ENCODE results near the gene GPSM3. TPM values are rescaled to one million over a fixed set of nuclear protein-coding genes. Genes with fewer than 3 reads are reported as not detected.

The GPSM3 gene
- total RNA-seq, 1 experiment from 2014 or later, result 10.4 TPM

- H4K20me1 ChIP-seq (ENCODE audit: insufficient read depth), result no peaks in the 10 kb centered on the region
- intact Hi-C loops (cut with micrococcal nuclease; ENCODE audit: unreplicated experiment), result loop anchor here (1.0 to 10.0 kb wide), 3 partner anchors 12 to 785 kb away; partner anchors contain the start of genes ATP6V1G2, DDX39B, NFKBIL1 and RNF5
- H3K4me2 ChIP-seq, result peak within 1 kb of the TSS; percentile 95
- H3K9me3 ChIP-seq (ENCODE audit: insufficient read depth, low read depth), result no peaks in the 10 kb centered on the region
- BruUV-seq (replicated peaks), result TSS peak; percentile 87
- peaks cover 10% of the 10 kb centered on the region for H3K36me3 ChIP-seq (ENCODE audit: low read depth)
- H3K79me2 ChIP-seq (ENCODE audit: low read depth), result peaks cover 18% of the 10 kb centered on the region
- H3K9me2 ChIP-seq (ENCODE audit: insufficient read depth), result no peaks in the 10 kb centered on the region
- peak within 1 kb of the TSS; percentile 78 for H2AFZ ChIP-seq
- TF ChIP-seq EZH2 (IDR thresholded peaks at IDR 0.05; ENCODE audit: low read depth) (no peak), CTCF (conservative IDR thresholded peaks at IDR 0.05) (no peak)
- ChIA-PET CTCF (interaction anchor here (0.6 to 1.1 kb wide), 4 partner anchors 13 to 71 kb away, joined by 3 to 4 read pairs (median 4); partner anchors contain the start of gene FKBPL), POLR2A (ENCODE audit: unreplicated experiment) (interaction anchor here (0.5 to 1.0 kb wide), 10 partner anchors 13 to 487 kb away, joined by 3 to 14 read pairs (median 4); partner anchors contain the start of gene ATF6B)
- no peaks in the 10 kb centered on the region for H3K27me3 ChIP-seq (ENCODE audit: insufficient read depth, low read depth)
- H3K4me1 ChIP-seq (replicated peaks; ENCODE audit: insufficient read depth), result peaks cover 19% of the 10 kb centered on the region
- peak within 1 kb of the TSS; percentile 30 for H3K27ac ChIP-seq
- peak; percentile 56 to 74 for DNase-seq
- H3K4me3 ChIP-seq, result peak within 1 kb of the TSS; percentile 85
- H3F3A ChIP-seq (ENCODE audit: insufficient read depth, low read depth), result peaks cover 9% of the 10 kb centered on the region; the same call in 1 of the 2 replicates
These were observed 2.2 kb downstream of the GPSM3 start, which contains the start of gene PBX2 for GRCh38 chr6:32190054-32190851. Gene PBX2 (minus strand): TSS chr6:32190202. CDS start chr6:32189915, 287 bp downstream.

- DNase-seq, result no peak
- peaks cover 10% of the 10 kb centered on the region for H3K36me3 ChIP-seq (ENCODE audit: low read depth)
- peaks cover 18% of the 10 kb centered on the region for H3K79me2 ChIP-seq (ENCODE audit: low read depth)
- no peak for TF ChIP-seq CTCF (conservative IDR thresholded peaks at IDR 0.05)
- no peak for TF ChIP-seq EZH2 (IDR thresholded peaks at IDR 0.05; ENCODE audit: low read depth)
- H3K27ac ChIP-seq, result peak overlapping the region; percentile 26; the same call in 1 of the 2 replicates
- ChIA-PET POLR2A (ENCODE audit: unreplicated experiment) (interaction anchor here (0.6 to 1.0 kb wide), 3 partner anchors 62 to 487 kb away, joined by 3 to 14 read pairs (median 4); partner anchors contain the start of gene ATF6B), CTCF (interaction anchor here (0.6 to 1.0 kb wide), 3 partner anchors 55 to 71 kb away, joined by 3 to 4 read pairs (median 4); partner anchors contain the start of gene FKBPL)
- no peaks in the 10 kb centered on the region for H3K9me2 ChIP-seq (ENCODE audit: insufficient read depth)
- peak overlapping the region; percentile 95 for H3K4me2 ChIP-seq
- H2AFZ ChIP-seq, result no peak overlapping the region
- intact Hi-C loops (cut with micrococcal nuclease; ENCODE audit: unreplicated experiment), result loop anchor here (1.0 to 10.0 kb wide), 3 partner anchors 11 to 785 kb away; partner anchors contain the start of genes ATP6V1G2, DDX39B, NFKBIL1 and RNF5
- no peaks in the 10 kb centered on the region for H4K20me1 ChIP-seq (ENCODE audit: insufficient read depth)
- no peaks in the 10 kb centered on the region for H3K27me3 ChIP-seq (ENCODE audit: insufficient read depth, low read depth)
- H3K9me3 ChIP-seq (ENCODE audit: insufficient read depth, low read depth), result no peaks in the 10 kb centered on the region
- H3F3A ChIP-seq (ENCODE audit: insufficient read depth, low read depth), result peaks cover 9% of the 10 kb centered on the region; the same call in 1 of the 2 replicates
- BruUV-seq (replicated peaks), result no TSS peak
- H3K4me1 ChIP-seq (replicated peaks; ENCODE audit: insufficient read depth), result peaks cover 17% of the 10 kb centered on the region
- H3K4me3 ChIP-seq, result peak overlapping the region; percentile 85
These were observed 2.7 kb downstream of the GPSM3 start for GRCh38 chr6:32189742-32190053.

- CTCF ChIA-PET, result no interaction called here
- TSS peak; percentile 26 for BruUV-seq (replicated peaks)
These were observed 3.2 kb downstream of the GPSM3 start for GRCh38 chr6:32189069-32189741.

More at GRCh38 chr6:32189069-32189741, 3.2 kb downstream of the GPSM3 start:
- Histone ChIP-seq H3F3A (ENCODE audit: insufficient read depth, low read depth) (peaks cover 9% of the 10 kb centered on the region; the same call in 1 of the 2 replicates), H3K36me3 (ENCODE audit: low read depth) (peaks cover 10% of the 10 kb centered on the region), H3K4me1 (replicated peaks; ENCODE audit: insufficient read depth) (peaks cover 14% of the 10 kb centered on the region), H3K4me2 (peak overlapping the region; percentile 95), H3K79me2 (ENCODE audit: low read depth) (peaks cover 18% of the 10 kb centered on the region), H4K20me1 (ENCODE audit: insufficient read depth) (no peaks in the 10 kb centered on the region), H3K9me3 (ENCODE audit: insufficient read depth, low read depth) (no peaks in the 10 kb centered on the region), H3K27ac (peak overlapping the region; percentile 26; the same call in 1 of the 2 replicates), H2AFZ (no peak overlapping the region), H3K9me2 (ENCODE audit: insufficient read depth) (no peaks in the 10 kb centered on the region), H3K27me3 (ENCODE audit: insufficient read depth, low read depth) (no peaks in the 10 kb centered on the region), H3K4me3 (peak overlapping the region; percentile 85)
- no peak for DNase-seq
- TF ChIP-seq EZH2 (IDR thresholded peaks at IDR 0.05; ENCODE audit: low read depth), result no peak
- no peak for TF ChIP-seq CTCF (conservative IDR thresholded peaks at IDR 0.05)
- intact Hi-C loops (cut with micrococcal nuclease; ENCODE audit: unreplicated experiment), result no loop called here
- POLR2A ChIA-PET (ENCODE audit: unreplicated experiment), result no interaction called here

Data from PC-9 (cell line).